H9 (cell line): ENCODE measurements around the gene ABCE1. TPM values are rescaled to one million over a fixed set of nuclear protein-coding genes. Genes with fewer than 3 reads are reported as not detected.

Experiments
- DNase-seq: peaks from one replicate; pipeline ENCODE4 v3.0.0-alpha.2; 2017
- H2AFZ ChIP-seq: one replicate; pipeline ENCODE4 v1.6.1; 2013; ENCODE audit warnings: mild to moderate bottlenecking, low read length, control low read depth, moderate library complexity
- H2AK5ac ChIP-seq: 2 replicates; pipeline ENCODE4 v1.6.1; 2013; ENCODE audit warnings: low read length, control low read depth, mixed read lengths; ENCODE audit not compliant: insufficient read length
- H2BK120ac ChIP-seq: one replicate; pipeline ENCODE4 v1.6.1; 2013; ENCODE audit warnings: low read depth, mild to moderate bottlenecking, low read length, control low read depth, inconsistent platforms; ENCODE audit not compliant: poor library complexity, severe bottlenecking
- H2BK12ac ChIP-seq: 2 replicates; pipeline ENCODE4 v1.6.1; 2013; ENCODE audit warnings: low read length, control low read depth, mixed read lengths, low read depth; ENCODE audit not compliant: insufficient read length
- H2BK15ac ChIP-seq: 2 replicates; pipeline ENCODE4 v1.6.1; 2013; ENCODE audit warnings: low read depth, low read length, control low read depth
- H2BK20ac ChIP-seq: one replicate; pipeline ENCODE4 v1.6.1; 2013; ENCODE audit warnings: low read depth, mild to moderate bottlenecking, low read length, control low read depth, inconsistent platforms; ENCODE audit not compliant: poor library complexity, severe bottlenecking
- H2BK5ac ChIP-seq: 2 replicates; pipeline ENCODE4 v1.6.1; 2013; ENCODE audit warnings: low read length, control low read depth, mixed read lengths; ENCODE audit not compliant: insufficient read length
- H3K14ac ChIP-seq: 2 replicates; pipeline ENCODE4 v1.6.1; 2013; ENCODE audit warnings: low read length, control low read depth; ENCODE audit not compliant: insufficient read depth
- H3K18ac ChIP-seq: 2 replicates; pipeline ENCODE4 v1.6.1; 2013; ENCODE audit warnings: low read depth, mild to moderate bottlenecking, mixed read lengths, low read length, control low read depth; ENCODE audit not compliant: insufficient read length
- H3K23ac ChIP-seq: 2 replicates; pipeline ENCODE4 v1.6.1; 2013; ENCODE audit warnings: low read length, control low read depth, mixed read lengths, low read depth; ENCODE audit not compliant: insufficient read length
- H3K23me2 ChIP-seq: 2 replicates; pipeline ENCODE4 v1.6.1; 2013; ENCODE audit warnings: low read depth, mild to moderate bottlenecking, mixed read lengths, low read length, control low read depth; ENCODE audit not compliant: insufficient read length, poor library complexity, severe bottlenecking
- H3K27ac ChIP-seq: 2 replicates; pipeline ENCODE4 v1.5.1; 2013; ENCODE audit warnings: low read length, control low read depth, mixed read lengths, low read depth; ENCODE audit not compliant: insufficient read length
- H3K27me3 ChIP-seq: 2 replicates; pipeline ENCODE4 v1.6.1; 2013; ENCODE audit warnings: low read length, control low read depth, inconsistent platforms; ENCODE audit not compliant: insufficient read depth
- H3K4ac ChIP-seq: 2 replicates; pipeline ENCODE4 v1.6.1; 2013; ENCODE audit warnings: low read depth, mild to moderate bottlenecking, control low read depth, inconsistent platforms, low read length, moderate library complexity
- H3K4me1 ChIP-seq: 2 replicates; pipeline ENCODE4 v1.6.1; 2013; ENCODE audit warnings: low read length, control low read depth, inconsistent platforms; ENCODE audit not compliant: insufficient read depth
- H3K4me2 ChIP-seq: 2 replicates; pipeline ENCODE4 v1.6.1; 2013; ENCODE audit warnings: low read length, control low read depth, mixed read lengths; ENCODE audit not compliant: insufficient read length, insufficient read depth
- H3K56ac ChIP-seq: 2 replicates; pipeline ENCODE4 v1.6.1; 2013; ENCODE audit warnings: low read depth, mild to moderate bottlenecking, mixed read lengths, low read length, control low read depth; ENCODE audit not compliant: insufficient read length
- H3K79me1 ChIP-seq: 2 replicates; pipeline ENCODE4 v1.6.1; 2013; ENCODE audit warnings: low read depth, mild to moderate bottlenecking, moderate library complexity, low read length, control low read depth, inconsistent platforms; ENCODE audit not compliant: insufficient read depth, poor library complexity, severe bottlenecking
- H3K79me2 ChIP-seq: 2 replicates; pipeline ENCODE4 v1.6.1; 2013; ENCODE audit warnings: low read length, control low read depth, inconsistent platforms; ENCODE audit not compliant: insufficient read depth
- H3K9ac ChIP-seq: 2 replicates; pipeline ENCODE4 v1.6.1; 2013; ENCODE audit warnings: low read length, control low read depth, mixed read lengths; ENCODE audit not compliant: insufficient read length; ENCODE audit errors: extremely low read depth
- H3K9me3 ChIP-seq: one replicate; pipeline ENCODE4 v1.6.1; 2013; ENCODE audit warnings: low read depth, low read length, inconsistent platforms; ENCODE audit not compliant: control insufficient read depth
- H3T11ph ChIP-seq: one replicate; pipeline ENCODE4 v1.6.1; 2013; ENCODE audit warnings: mild to moderate bottlenecking, low read length, control low read depth, inconsistent platforms
- H4K20me1 ChIP-seq: one replicate; pipeline ENCODE4 v1.6.1; 2013; ENCODE audit not compliant: control insufficient read depth, insufficient read length, insufficient read depth
- H4K5ac ChIP-seq: 2 replicates; pipeline ENCODE4 v1.6.1; 2013; ENCODE audit warnings: low read depth, mild to moderate bottlenecking, mixed read lengths, low read length, control low read depth; ENCODE audit not compliant: insufficient read length
- H4K8ac ChIP-seq: replicated peaks from 2 replicates; pipeline ENCODE4 v1.6.1; 2013; ENCODE audit warnings: low read length, control low read depth, mixed read lengths, low read depth; ENCODE audit not compliant: insufficient read length
- H4K91ac ChIP-seq: 2 replicates; pipeline ENCODE4 v1.6.1; 2013; ENCODE audit warnings: low read depth, mild to moderate bottlenecking, moderate library complexity, mixed read lengths, low read length, control low read depth; ENCODE audit not compliant: insufficient read length
- H3K27ac Mint-ChIP-seq, 3 experiments: 2 replicates in 2 of 3; 3 replicates in 1 of 3; pipeline ENCODE4 v1.8.0; 2020 to 2021; ENCODE audit warnings: mixed read lengths in 3 of 3, mild to moderate bottlenecking in 1 of 3, moderate library complexity in 1 of 3
- H3K27me3 Mint-ChIP-seq: 2 replicates; pipeline ENCODE4 v1.8.0; 2021; ENCODE audit warnings: low read depth, mild to moderate bottlenecking, moderate library complexity, mixed read lengths
- H3K36me3 Mint-ChIP-seq, 3 experiments: 2 replicates in 2 of 3; 3 replicates in 1 of 3; pipeline ENCODE4 v1.8.0; 2020 to 2021; ENCODE audit warnings: low read depth in 3 of 3, mixed read lengths in 3 of 3; ENCODE audit not compliant: insufficient read depth in 1 of 3
- H3K4me1 Mint-ChIP-seq, 2 experiments: 2 replicates each; pipeline ENCODE4 v1.8.0; 2020; ENCODE audit warnings: mixed read lengths in 2 of 2
- H3K4me3 Mint-ChIP-seq, 2 experiments: 2 replicates in 1 of 2; 3 replicates in 1 of 2; pipeline ENCODE4 v1.8.0; 2020 to 2021; ENCODE audit warnings: mild to moderate bottlenecking in 2 of 2, mixed read lengths in 2 of 2, moderate library complexity in 1 of 2
- H3K9me3 Mint-ChIP-seq, 2 experiments: 2 replicates in 1 of 2; 3 replicates in 1 of 2; pipeline ENCODE4 v1.8.0; 2020; ENCODE audit warnings: mild to moderate bottlenecking in 2 of 2, mixed read lengths in 2 of 2, moderate library complexity in 1 of 2
- CTCF ChIP-seq: fragments of 200-600 bp; sonication (generic); conservative IDR thresholded peaks from 3 replicates; pipeline ENCODE4 v1.8.0; 2021; ENCODE audit warnings: antibody characterized with exemption, mild to moderate bottlenecking
- WGBS: extraction: QIAGEN DNeasy Blood & Tissue Kit; methylation state at CpG from one replicate; pipeline ENCODE4 v1.1.7; 2013; ENCODE audit warnings: missing lambda C conversion rate, low lambda C conversion rate, mixed read lengths; ENCODE audit not compliant: insufficient read length; ENCODE audit errors: extremely low coverage; 5-methylcytosine and 5-hydroxymethylcytosine counted together
- total RNA-seq: library from RNA; stranded (reverse); gene quantifications from 2 replicates; pipeline ENCODE4 v1.2.1, GENCODE V29; 2021

The ABCE1 gene
- total RNA-seq, 1 experiment from 2014 or later = 112 TPM

GRCh38 chr4:145101091-145101490, 3.0 kb downstream of the ABCE1 start:
- Histone ChIP-seq H3K27ac (no peak overlapping the region), H2BK5ac (no peak overlapping the region), H4K20me1 (no peaks in the 10 kb centered on the region), H3K79me2 (peaks cover 35% of the 10 kb centered on the region; the same call in 1 of the 2 replicates), H4K91ac (no peak overlapping the region), H3T11ph (no peak overlapping the region), H2AFZ (no peak overlapping the region), H3K18ac (no peak overlapping the region), H2BK12ac (no peak overlapping the region), H3K4ac (no peak overlapping the region), H4K8ac (no peak overlapping the region), H3K9ac (no peak overlapping the region), H2AK5ac (no peak overlapping the region), H3K23me2 (peaks cover 5% of the 10 kb centered on the region), H2BK120ac (no peak overlapping the region), H3K14ac (no peak overlapping the region), H3K4me1 (no peaks in the 10 kb centered on the region), H3K9me3 (no peaks in the 10 kb centered on the region), H3K23ac (no peak overlapping the region), H3K4me2 (no peak overlapping the region), H3K79me1 (no peaks in the 10 kb centered on the region), H2BK15ac (no peak overlapping the region), H2BK20ac (no peak overlapping the region), H4K5ac (no peak overlapping the region), H3K56ac (no peak overlapping the region), H3K27me3 (no peaks in the 10 kb centered on the region)
- Mint-ChIP-seq H3K9me3 (no peaks in the 10 kb centered on the region), H3K4me3 (no peak overlapping the region), H3K36me3 (peaks cover 4 to 13% (median 5%) of the 10 kb centered on the region in 3 experiments; a peak in 5 of 7 replicates), H3K4me1 (peaks cover 10 to 15% of the 10 kb centered on the region in 2 experiments), H3K27me3 (no peaks in the 10 kb centered on the region), H3K27ac (no peak overlapping the region)
- WGBS = 100% methylated on average over 1 of the region's 1 CpG
- no peak for DNase-seq
- TF ChIP-seq CTCF = no peak
